C4-2B (cell line): ENCODE results near the gene STAG1.
"Not testable (repeated sequence)": the region's sequence is repeated elsewhere in the genome, so short reads cannot be mapped to it uniquely, and the experiment has no call there.

Experiments used
- H3K27ac ChIP-seq: fragments of 450-650 bp; 2 replicates; pipeline ENCODE4 v1.5.1; 2017
- CTCF ChIP-seq: fragments of 450-650 bp; conservative IDR thresholded peaks from 2 replicates; pipeline ENCODE4 v1.5.1; 2017; ENCODE audit warnings: mild to moderate bottlenecking
- ZFX ChIP-seq: fragments of 450-650 bp; IDR thresholded peaks from 2 replicates; pipeline ENCODE4 v1.6.1; 2017

STAG1 gene

GRCh38 chr3:136378011-136378410, 374.2 kb downstream of the STAG1 start:
- no peak overlapping the region for H3K27ac ChIP-seq
- TF ChIP-seq CTCF: no peak
- no peak for TF ChIP-seq ZFX

- no peak overlapping the region for H3K27ac ChIP-seq
- no peak for TF ChIP-seq ZFX
- no peak for TF ChIP-seq CTCF
These were observed 374.7 kb downstream of the STAG1 start for GRCh38 chr3:136377508-136377907.

- not testable (repeated sequence) for H3K27ac ChIP-seq
These were observed 376.4 kb downstream of the STAG1 start for GRCh38 chr3:136375800-136376199.

GRCh38 chr3:136366289-136366688, 385.9 kb downstream of the STAG1 start:
- TF ChIP-seq CTCF (no peak), ZFX (no peak)
- no peak overlapping the region for H3K27ac ChIP-seq

GRCh38 chr3:136353461-136353860, 398.7 kb downstream of the STAG1 start:
- TF ChIP-seq ZFX: no peak
- TF ChIP-seq CTCF: no peak
- no peak overlapping the region for H3K27ac ChIP-seq

- TF ChIP-seq ZFX (no peak), CTCF (peak; percentile 55)
- no peak overlapping the region for H3K27ac ChIP-seq
These were observed 400.3 kb downstream of the STAG1 start for GRCh38 chr3:136351905-136352304.

GRCh38 chr3:136351351-136351750, 400.8 kb downstream of the STAG1 start:
- TF ChIP-seq CTCF: no peak
- TF ChIP-seq ZFX: no peak
- H3K27ac ChIP-seq: no peak overlapping the region

- TF ChIP-seq CTCF (no peak), ZFX (no peak)
- H3K27ac ChIP-seq: no peak overlapping the region
These were observed 401.6 kb downstream of the STAG1 start for GRCh38 chr3:136350557-136350956.
